Right forelimb (tissue), 1 donor: ENCODE data around the gene CTSO.
A peak's percentile ranks its signal among the peaks of the same experiment; 100 is the strongest.
"Not testable (repeated sequence)": the region's sequence is repeated elsewhere in the genome, so short reads cannot be mapped to it uniquely, and the experiment has no call there.

Source experiments
- DNase-seq: peaks from one replicate; pipeline ENCODE4 v3.0.0-alpha.2; 2018

Gene CTSO

DNA sequence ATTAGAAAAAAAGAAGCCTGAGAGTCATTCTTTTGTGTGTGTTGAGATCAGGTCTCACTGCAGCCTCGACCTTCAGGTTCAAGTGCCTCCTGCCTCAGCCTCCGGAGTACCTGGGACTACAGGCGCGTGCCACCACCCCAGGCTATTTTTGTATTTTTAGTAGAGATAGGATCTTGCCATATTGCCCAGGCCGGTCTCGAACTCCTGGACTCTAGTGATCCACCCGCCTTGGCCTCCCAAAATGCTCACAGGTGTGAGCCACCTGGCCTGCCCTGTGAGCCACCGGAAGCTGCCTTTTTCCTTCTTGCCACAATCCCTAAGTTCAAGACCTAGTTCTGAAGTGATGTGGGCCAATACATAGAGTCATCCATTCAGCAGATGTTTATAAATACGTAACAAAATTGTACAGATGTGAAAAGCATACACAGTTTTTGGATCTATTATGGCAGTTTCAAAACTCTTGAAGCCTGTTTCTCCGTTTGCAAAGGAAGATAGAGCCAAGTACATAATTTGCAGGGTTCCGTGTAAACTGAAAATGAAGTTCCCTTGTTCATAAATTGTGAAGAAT lies 536 bp upstream of the CTSO start:
- DNase-seq = no peak

DNA sequence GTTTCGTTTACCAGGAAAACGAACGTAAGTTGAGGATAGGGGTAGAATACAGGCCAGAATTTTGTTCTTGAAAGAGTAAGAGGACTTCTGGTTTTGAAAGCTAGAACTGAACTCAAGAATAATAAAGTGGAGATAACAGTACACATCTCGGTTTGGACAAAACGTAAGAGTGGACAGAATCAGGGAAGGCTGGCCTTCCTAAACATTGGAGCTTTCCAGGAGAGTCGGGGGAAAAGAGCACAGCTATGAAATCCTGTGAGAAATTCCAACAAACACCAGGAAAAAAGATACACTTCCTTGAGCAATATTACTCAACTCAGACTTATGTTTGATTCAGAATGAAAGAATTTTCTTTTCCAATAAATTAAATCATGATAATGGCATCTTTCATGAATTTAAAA lies 1.2 kb downstream of the CTSO start:
- no peak for DNase-seq

DNA sequence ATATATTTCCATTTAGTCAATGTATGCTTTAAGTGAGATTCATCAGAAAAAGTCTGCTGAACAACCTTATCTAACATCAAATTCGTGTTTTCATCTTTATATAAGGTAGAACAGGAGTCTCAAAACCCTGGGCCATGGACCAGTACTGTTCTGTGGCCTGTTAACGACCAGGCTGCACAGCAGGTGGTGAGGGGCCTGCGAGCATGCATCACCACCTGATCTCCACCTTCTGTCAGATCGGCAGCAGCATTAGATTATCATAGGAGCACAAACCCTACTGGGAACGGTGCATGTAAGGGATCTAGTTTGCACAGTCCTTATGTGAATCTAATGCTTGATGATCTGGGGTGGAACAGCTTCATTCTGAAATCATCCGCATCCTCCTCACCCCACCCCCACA lies 3.2 kb downstream of the CTSO start:
- DNase-seq = no peak

DNA sequence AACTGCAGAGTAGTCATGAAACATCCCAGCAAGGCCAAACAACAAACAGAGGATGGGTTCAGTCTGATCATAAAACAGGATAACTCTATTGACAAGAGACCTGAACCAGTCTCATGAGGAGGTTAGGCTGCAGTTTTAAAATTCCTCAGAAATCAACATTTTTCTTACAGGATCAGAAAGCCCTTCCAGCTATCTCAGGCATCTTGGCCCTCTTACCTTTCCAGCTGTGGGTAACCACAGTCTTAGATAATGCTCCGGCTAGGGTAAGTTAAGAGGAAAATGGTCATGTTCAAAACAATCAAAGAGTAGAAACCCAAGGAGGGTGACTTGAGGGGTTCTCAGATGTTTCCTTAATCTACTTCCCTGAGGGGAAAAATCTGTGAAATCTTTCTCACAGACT lies 5.1 kb downstream of the CTSO start:
- DNase-seq = no peak

DNA sequence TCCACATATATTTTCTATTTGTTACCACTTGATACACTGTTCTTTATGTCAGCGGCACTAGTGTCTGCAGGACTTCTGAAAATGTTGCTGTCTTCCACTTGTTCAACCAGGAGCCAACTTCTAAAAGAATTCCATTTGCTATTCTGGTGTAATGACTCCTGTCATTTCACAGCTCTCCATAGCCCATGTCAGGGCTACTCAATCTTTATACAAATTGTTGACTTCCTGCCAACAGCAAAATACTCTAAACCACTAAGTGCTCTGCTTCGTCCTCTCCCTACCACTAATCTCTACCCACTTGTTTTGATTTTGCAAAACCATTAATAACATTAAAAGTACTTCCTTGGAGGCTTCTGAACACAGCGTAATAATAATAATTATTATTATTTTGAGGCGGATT lies 7.2 kb downstream of the CTSO start:
- no peak for DNase-seq

DNA sequence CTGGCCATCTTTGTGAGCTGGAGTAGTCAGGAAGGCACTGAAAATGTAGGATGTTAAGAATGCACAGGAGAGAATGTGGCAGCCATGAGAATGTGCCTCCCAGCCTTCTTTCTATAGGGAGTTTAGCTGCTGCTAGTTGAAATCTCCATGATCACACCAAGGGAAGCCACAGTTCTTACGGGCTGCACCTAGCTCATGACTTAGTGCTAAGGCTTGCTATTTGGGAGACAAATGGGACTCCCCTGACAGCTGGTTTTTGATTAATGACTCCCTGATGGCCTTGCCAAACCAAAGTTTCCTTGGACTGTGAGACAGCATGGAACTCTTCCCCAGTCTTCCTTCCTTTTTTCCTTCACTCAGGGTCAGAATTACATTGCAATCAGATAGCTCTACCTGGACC lies 9.2 kb downstream of the CTSO start:
- no peak for DNase-seq

DNA sequence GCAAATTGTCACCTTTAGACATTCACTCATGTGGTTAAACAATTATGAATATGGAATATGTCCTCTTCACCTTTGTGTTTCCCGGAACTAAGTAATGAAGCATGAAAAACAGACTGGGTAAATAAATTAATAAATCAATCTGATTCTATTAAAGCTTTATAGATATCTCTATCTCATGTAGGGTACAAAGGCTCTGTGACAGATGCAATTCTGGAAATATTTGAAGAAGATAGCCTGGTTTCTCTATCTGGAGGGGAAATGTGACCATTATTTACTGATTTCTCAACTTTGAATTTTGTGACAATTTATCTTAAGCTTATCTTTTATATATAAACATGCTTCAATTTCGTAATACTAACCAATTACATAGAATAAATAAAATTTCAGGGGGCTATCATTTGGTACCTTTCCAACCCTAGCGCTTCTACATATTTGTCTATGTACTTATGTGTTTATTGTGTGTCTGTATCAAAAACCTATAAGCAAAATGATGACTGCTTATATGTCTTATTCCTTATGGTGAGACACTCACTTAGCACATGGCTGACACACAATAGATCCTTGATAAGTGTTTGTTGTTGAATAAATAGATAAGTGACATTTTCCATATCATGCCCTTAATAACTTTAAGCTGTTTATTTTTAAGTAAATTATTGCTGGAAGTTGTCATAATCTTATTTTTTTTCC lies 9.9 kb downstream of the CTSO start:
- no peak for DNase-seq

DNA sequence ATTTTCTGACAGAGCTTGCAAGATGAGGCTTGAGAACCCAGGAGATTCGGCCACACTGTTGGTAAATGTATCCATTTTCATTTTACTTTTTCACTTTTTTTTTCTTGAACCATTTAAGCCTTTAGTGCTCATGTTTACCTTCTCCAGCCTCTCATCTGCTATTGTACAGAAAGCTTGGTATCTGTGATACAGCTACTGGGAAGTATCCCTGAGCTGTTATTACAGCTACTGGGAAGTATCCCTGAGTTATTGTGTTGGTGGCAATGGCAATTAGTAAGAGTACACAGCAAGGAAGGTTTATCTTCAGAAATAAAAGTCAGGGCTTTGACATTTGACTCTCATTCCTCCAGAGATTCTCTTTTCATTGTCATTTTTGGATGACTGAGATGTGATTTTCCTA lies 11.8 kb downstream of the CTSO start:
- no peak for DNase-seq

DNA sequence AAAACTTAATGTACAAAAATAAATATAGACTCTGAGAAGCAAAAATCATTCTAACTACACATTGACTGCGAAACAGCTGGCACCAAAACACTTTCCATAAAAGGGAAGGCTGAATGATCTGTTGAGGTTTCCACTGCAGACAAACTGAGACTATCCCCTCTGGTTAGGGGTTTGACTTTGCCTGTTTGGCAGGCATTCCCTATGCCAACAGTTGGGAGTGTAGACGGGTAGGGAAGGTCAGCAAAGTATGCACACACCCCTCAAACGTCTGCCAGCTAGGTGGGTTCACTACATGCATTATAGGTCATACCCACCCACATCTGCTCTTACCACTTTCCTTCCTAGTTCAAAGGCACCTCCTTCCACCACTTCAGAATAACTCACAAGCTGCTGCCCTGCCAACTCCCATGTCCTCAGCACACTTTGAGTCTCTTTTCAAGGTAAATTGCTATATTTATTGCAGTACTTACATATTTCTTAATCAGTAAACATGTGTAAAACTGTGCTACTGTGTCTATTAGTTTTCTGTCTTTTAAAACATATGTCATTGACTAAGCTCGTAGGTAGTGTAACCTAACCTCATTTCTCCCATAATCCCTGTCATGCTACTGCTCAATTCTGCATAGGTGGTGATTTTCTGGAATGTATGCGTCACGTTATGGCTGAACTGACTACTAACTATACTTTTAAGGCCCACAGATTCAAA lies 12.4 kb downstream of the CTSO start:
- no peak for DNase-seq

DNA sequence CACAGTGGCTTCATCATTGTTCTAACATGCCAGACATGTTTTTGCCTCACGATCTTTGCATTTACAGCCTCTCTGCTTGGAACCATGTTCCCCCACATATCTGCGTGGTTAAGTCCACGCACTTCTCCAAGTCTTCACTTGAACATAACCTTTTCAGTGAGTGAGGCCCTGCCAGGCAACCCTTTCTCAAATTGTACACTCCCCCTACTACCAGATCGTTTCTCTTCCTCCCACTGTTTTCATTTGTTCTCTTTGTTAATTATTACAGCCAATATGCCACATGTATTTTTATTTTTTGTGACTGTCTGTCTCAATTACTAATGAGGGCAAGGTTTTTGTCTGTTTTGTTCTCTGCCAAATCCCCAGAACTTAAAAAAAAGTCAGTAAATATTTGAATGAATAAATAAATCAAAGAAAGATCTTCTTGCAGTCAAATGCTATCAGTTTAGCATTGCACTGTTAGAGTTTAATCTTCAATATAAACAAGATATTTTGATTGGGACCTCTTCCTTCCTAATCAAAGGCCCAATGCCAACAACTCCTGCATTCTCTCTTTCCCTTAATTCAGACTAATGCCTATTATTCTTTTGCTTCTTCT lies 18.2 kb downstream of the CTSO start:
- DNase-seq = no peak

DNA sequence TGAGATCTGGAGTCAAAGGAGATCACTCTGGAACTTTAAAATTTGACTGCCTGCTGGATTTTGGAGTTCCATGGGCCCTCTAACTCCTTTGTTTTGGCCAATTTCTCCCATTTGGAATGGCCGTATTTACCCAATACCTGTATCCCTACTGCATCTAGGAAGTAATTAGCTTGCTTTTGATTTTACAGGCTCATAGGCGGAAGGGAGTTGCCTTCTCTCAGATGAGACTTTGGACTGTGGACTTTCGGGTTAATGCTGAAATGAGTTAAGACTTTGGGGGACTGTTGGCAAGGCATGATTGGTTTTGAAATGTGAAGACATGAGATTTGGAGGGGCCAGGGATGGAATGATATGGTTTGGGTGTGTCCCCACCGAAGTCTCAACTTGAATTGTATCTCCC lies 19.0 kb downstream of the CTSO start:
- DNase-seq = not testable (repeated sequence)

DNA sequence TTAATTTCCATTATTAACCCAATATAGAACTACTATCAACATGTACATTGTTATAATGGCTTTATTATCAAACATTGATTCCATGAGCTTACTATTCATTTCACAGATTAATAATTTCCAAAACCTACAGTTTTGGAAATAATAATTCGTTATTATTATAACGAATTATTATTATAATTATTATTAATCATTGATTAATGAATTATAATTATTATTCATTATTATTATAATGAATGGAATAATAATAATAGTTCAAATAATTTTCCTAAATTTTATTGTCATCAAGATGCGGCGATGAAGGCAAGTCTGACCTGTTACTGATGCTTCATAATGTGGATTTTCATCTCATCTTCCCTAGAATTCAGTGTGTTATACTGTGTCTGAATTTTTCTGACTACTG lies 22.0 kb downstream of the CTSO start:
- DNase-seq = no peak

DNA sequence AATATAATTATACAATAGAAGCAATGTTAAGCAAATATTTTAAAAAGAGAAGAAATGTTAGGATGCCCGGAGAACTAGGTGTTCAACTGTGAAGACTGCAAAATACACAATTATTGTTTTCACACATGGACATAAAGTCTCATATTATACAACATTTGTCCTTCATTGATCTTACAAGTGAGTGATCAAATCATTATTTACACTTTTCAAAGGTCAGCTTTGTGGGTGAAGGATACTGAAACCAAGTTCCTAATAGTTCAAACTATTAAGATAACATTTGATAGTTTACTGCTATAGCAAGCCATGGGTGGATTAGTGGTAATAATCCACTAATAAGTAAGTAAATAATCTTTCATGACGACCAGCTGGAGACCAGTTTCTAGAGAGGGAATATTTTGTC lies 23.3 kb downstream of the CTSO start:
- no peak for DNase-seq

DNA sequence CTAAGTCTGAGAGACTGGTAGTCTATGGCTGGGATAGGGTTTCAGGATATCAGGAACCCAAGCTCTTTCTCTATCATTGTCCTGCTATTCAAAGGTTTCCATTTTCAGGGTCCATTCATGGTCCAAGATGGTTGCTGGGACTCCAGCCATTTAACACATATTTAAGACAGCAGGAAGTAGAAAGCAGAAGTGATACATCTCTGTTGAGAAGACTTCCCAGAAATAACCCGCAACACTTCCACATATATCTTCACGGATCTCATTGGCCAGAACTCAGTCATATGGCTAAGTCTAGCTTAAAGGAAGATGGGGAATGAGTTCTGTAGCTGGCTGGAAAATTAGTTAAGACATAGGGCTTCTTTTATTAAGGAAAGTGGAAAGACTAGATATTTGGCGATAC lies 23.8 kb downstream of the CTSO start:
- DNase-seq = no peak

DNA sequence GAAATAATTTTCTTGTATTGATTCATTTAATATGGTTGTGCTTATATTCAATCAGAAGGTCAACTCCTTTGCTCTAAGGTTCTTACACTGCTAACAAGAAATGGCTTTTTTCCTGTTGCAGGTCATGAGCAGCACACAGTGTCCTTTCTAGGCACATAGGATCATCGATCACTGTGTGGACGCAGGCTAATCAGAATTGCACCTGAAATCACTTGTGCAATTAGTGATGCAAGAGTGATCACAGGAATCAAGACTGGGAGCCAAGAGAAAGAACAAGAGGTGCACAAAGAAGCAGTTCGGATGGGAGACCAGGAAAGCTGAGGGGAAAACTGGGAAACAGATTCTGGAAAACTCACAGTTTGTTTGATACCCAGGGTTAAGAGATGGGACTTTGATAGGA lies 29.0 kb downstream of the CTSO start:
- DNase-seq = no peak

DNA sequence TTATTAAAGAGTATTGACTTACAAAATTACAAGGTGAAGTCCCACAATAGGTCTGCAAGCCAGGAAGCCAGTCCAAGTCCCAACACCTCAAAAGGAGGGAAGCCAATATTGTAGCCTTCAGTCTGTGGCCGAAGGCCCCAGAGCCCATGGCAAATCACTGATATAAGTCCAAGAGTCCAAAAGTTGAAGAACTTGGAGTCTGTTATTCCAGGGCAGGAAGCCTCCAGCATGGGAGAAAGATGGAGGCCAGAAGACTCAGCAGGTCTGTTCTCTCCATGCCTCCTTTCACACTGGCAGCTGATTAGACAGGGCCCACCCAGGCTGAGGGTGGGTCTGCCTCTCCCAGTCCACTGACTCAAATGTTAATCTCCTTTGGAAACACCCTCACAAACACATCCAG lies 32.1 kb downstream of the CTSO start:
- DNase-seq = no peak

DNA sequence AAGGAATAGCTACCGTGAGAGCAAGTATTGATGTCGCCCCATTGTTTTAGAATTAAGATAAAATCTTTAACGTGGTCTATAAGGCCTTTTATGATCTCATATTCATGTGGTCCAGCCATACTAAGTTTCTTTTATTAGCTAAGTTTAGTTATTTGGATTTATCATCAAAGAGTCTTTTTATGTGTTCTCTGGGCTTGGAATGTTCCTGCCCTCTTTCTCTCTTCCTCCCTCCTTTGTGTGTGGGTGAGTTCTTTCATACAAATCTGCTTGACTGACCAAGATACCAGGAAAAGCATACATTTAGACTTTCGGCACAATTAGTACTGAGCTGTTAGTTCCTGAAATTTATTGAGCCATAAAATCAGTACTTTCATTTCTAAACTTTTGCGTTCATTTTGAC lies 38.9 kb downstream of the CTSO start:
- DNase-seq = no peak

DNA sequence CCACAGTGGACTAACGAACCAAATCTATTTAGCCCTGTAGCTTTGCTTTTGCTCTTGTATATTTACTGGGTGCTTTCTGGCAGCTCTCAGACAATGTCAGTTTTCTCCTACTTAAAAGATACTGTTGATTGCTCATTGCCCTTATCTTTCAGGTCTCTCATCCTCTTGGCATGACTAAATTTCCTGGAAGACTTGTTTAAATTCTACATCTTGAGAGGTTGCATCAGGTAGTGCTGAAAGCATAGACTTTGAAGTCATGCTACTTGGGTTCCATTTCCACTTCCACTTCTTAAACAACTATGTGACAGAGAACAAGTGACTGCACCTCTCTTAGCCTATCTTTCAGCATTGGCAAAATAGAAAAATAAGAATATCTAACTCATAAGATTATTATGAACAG lies 41.8 kb downstream of the CTSO start:
- no peak for DNase-seq

DNA sequence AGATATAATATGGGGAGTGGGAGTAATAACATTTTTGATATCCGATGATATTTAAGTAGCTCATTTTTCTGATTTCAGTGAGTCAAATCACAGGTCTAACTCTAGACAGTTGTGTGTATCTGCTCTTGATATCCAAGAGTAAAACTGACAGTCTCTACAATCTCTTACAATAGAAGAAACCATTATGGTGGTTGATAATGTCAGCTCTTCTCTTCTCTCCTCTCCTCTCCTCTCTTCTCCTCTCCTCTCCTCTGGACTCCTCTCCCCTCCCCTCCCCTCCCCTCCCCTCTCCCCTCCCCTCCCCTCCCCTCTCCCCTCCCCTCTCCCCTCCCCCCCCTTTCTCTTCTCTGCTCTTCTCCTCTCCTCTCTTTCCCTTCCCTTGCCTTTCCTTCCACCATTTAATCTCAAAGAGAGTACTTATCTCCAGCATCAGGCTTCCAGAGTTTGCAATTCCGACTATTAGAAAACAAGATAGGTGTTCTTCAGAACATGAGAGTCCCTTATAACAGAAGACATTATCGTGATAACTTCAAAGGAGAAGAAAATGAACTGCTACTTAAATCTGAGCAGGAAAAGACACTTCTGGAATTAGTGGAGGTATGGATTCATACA lies 43.9 kb downstream of the CTSO start:
- DNase-seq = no peak

DNA sequence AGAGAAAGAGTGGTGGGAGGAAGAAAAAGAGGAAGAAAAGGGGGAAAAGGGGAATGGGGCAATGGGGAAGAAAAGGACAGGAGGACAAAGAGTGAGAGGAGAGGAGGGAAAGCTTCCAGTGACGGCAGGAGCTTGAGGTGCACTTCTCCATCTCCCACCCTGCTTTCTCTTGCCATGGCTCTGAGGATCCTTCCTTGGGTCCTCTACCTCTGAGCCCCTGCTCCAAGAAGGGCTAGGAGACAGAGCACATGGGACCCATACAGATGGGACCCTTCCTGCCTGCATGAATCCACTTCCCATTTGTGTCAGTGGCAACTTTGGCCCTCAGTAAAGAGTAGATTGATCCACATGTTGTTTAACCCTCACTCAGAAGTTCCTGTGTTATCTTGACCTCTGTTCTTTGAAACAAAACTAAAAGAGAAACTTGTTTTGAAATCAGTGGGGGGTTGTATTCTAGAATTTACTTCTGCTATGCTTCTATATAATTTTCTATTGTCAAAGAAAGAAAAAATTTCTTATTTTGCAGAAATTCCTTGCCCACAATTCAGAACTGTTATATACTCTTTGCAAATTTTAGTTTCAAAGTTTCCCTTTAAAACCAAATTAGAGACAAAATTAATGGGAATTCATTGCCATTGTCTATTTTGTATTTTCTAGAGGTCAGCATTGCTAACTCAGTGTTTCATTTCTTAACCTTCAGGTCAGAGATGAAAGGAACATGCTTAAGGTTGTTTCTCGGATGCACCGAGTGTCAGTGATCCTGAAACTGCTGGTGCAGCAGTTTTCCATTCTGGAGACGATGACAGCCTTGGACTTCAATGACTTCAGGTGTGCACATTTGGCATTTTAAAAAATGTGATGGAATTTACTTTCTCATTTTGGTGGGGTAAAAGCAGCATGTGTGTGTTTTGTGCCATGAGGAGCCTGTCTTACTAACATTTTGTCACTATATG lies 45.2 kb downstream of the CTSO start:
- no peak for DNase-seq

DNA sequence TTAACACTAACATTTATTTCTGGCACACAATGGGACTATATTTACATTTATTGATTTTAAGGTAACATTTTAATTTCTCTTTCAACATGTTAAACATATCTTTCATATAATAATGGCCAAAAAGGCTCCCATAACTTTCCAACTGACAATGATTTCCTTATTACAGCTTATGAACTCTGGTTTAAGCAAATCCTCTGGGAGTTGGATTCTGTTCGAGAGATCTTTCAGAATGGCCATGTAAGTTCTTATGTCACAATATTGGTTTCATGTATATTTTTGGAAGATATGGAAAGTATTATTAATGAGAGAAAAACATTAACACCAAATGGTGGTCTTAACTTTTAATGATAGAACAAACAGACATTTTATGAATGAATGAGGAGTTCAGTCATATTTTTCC lies 46.1 kb downstream of the CTSO start:
- no peak for DNase-seq

DNA sequence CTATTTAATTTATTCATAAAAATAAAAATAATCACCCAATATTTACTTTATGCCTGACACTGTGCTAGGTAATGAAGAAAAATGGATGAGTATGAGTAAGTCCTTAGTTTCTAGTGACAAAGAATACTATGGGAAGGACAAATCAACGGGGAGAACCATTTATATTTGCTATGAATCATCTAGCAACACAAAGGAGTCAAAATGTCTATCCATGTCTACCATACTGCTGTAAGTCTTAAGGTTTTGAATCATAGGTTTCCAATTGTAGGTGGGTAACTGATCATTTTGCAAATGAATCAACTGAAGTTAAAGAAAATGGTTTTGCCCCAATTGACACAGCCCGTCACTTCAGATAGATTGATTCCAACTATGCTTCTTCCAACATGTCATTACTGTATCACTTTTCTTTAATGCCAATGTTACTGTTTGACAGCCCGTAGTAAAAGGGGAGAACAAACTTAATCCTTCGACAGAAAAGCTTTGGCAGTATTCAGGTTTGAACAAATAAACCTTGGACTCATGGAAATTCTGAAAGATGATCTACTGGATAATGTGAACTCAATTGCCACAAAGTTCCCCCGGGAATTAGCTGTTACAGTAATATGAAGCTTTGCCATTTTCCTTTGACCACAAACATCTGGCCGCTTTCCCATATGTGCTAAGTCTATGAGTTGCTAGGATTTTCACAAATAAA lies 47.0 kb downstream of the CTSO start:
- DNase-seq = peak; percentile 68
